Fibroblast of mammary gland (primary cell): Measurements from ENCODE around the gene DCDC2C.

Experiments
- DNase-seq: peaks from one replicate; pipeline ENCODE4 v3.0.0-alpha.2; 2010; ENCODE audit warnings: low read depth
- H3K4me3 ChIP-seq: 2 replicates; pipeline ENCODE4 v1.5.1; 2011; ENCODE audit warnings: low read depth, mild to moderate bottlenecking, low read length, moderate library complexity; ENCODE audit not compliant: control insufficient read depth
- TF ChIP-seq, protein P1 (sequence below): conservative IDR thresholded peaks from 2 replicates; pipeline ENCODE4 v1.5.1; 2011; ENCODE audit warnings: low read depth, low read length, inconsistent platforms; ENCODE audit not compliant: control insufficient read depth, insufficient read depth

Gene DCDC2C

DNA sequence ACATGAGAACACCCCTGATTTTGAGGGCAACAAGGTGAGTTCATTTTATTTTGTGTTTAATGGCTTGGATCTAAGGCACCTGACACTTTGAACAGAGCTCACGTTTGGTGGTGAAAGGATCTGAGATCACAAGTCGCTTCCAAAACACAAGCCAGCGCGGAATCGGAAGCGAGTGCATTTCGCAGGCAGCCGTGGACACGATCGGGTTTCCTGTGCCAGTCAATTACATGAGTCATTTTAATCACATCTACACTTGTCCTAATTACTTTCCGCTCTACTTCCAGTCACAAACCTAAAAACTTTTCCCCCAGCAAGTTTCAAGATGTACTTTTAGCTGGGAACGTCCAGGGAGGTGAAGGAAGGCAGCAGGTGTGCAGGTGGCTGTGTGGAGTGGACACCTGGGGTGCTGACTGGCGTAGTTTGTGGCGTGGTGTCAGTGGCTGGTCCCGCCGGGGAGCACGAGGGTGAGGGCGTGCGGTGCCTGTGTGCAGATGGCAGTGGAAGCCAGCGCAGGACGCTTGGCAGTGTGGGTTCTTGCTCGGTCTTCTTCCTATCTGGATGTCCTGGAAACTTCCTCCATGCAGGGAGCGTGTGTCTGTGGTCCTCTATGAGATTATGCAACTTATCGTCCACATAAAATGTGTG, 75.6 kb downstream of the DCDC2C start:
- H3K4me3 ChIP-seq, result no peak overlapping the region
- DNase-seq, result no peak
- TF ChIP-seq, protein P1, sequence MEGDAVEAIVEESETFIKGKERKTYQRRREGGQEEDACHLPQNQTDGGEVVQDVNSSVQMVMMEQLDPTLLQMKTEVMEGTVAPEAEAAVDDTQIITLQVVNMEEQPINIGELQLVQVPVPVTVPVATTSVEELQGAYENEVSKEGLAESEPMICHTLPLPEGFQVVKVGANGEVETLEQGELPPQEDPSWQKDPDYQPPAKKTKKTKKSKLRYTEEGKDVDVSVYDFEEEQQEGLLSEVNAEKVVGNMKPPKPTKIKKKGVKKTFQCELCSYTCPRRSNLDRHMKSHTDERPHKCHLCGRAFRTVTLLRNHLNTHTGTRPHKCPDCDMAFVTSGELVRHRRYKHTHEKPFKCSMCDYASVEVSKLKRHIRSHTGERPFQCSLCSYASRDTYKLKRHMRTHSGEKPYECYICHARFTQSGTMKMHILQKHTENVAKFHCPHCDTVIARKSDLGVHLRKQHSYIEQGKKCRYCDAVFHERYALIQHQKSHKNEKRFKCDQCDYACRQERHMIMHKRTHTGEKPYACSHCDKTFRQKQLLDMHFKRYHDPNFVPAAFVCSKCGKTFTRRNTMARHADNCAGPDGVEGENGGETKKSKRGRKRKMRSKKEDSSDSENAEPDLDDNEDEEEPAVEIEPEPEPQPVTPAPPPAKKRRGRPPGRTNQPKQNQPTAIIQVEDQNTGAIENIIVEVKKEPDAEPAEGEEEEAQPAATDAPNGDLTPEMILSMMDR, result no peak

DNA sequence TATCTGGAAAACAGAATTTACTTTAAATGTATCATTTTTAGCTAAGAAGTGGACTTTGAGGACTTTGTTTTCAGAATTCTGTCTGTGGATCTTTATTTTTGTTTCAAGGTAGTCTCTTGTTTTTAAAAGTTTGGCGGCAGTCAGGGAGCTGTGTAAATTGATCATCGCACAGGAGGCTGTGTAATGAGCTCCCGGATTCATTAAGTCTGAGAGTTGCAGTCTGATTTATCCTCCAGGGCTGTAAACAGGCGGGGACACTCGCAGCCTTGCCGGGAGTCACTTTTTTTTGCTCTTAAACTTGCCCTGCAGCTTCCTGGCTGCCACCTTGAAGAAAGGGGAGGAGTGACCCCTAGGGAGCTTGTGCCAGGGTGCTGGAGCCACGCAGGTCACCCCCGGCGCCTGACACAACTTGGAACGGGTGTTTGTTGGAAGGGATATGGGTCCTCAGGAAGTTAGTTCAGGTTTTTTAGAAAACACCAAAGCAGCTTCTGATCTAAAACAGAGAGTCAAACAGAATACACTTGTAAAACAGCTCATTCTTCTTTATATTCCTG, 76.2 kb downstream of the DCDC2C start:
- DNase-seq, result no peak
- TF ChIP-seq, protein P1, result no peak
- H3K4me3 ChIP-seq, result no peak overlapping the region

DNA sequence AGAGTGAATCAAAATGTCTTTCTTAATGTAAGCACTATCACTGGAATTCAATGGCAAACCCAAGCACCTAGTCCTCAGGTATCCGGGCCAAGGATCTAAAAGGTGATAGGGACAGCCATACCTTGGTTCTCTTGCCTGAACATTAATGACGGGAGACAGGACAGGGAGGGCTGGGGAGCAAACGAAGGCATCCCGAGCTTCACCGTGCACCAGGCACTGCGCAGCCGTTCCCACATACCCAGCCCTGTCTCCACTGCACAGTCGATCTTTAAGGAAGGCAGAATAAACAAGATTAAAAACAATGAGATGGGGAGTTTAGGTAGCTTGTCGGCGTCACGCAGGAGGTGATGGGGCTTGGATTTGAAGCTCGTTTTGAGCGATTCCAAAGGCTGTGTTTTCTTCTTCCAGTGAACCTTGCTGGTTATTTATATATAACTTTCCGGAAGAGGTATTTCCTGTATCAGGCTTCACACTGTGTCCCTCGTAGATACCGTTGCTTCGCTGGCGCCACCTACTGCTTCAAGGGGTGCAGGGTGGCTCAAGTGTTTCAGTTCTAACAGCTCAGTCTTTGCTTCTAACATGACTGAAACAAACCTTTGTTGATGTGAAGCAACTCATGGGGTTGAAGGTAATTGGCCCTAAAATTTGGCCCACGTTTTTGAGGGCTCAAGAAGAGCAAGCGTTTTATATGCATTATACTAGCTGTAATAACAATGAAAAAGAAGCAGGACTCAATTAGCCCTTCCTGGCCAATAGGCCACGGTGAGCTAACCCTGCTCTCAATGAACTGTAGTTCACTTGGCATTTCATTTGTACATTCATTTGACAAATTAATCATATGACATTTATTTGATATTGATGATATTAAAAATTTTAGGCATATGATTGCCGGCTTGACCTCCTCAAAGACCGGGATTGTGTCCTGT, 77.4 kb downstream of the DCDC2C start:
- TF ChIP-seq, protein P1, result peak; percentile 72
- H3K4me3 ChIP-seq, result no peak overlapping the region
- DNase-seq, result peak; percentile 56

DNA sequence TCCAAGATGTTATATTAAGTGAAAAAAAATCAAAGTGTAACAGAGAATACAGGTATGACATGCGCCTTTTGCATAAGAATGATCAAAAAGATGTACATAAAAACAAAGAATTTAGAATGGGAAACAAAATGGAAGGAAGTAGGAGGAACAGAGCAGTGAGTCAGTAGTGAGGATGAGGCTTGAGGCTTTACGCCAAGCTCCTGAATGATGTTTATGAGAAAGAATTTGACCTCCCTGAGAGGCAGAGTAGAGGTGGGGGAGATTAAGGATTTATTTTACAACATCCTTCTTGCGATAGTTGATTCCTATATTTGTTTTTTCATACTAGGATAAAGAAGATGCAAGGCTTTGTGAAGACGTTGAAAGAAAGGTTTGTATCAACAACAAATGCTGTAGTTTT, 81.4 kb downstream of the DCDC2C start:
- peak; percentile 77 for DNase-seq
- TF ChIP-seq, protein P1, result no peak

DNA sequence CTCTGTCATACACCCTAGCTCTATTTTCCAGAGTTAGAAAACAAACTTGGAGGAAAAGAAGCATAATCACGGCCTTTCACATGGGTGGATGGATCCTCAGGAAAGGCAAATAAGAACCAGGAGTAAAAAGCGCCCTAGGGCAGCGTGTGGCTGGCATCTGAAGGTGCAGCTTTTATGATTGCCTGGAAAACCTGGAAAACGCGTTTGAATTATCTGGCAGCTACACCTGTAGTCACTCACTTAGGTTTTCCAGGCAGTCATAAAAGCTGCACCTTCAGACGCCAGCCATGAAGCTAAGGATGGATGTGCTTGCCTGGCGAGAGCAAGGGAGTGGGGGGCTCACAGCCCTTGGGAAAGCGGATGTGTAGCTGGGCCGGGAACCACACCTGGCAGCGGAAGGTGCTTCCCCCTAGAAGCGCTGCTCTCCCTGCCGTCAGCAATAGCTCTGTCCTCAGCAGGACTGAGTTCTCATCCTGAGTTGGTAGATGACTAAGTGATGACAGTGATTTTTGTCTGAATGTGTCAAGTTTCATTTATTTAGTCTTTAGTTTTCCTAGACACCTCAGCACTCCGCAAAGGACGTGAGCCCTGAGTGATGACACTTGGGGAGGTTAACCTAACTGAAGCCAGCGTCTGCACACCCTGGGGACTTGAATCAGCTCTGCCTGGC, 82.0 kb downstream of the DCDC2C start:
- TF ChIP-seq, protein P1, result no peak
- DNase-seq, result peak; percentile 83
- no peak overlapping the region for H3K4me3 ChIP-seq

More for the DNA sequence above, 81.4 kb downstream of the DCDC2C start:
- no peak overlapping the region for H3K4me3 ChIP-seq

DNA sequence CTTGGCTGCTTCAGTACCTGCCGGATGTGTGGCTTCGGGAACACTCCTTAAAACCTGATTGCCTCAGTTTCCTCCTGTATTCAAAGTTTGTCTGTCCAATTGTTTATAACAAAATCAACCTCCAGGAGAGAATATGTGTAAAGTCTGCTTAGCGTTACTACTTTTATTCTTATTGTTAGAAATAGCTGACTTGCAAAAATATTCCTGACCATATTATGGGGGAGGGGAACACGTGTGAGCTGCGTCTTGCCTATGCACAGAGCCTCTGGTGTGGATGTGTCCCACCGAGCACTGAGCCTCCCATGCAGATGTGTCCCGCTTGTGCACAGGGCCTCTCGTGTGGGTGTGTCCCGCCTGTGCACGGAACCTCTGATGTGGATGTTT, 82.5 kb downstream of the DCDC2C start:
- no peak overlapping the region for H3K4me3 ChIP-seq
- TF ChIP-seq, protein P1, result no peak
- DNase-seq, result no peak
